PC-3 (cell line): Measurements from ENCODE around the gene GRAPL.
"Not testable (repeated sequence)": the region's sequence is repeated elsewhere in the genome, so short reads cannot be mapped to it uniquely, and the experiment has no call there.

Experiments
- CTCF ChIP-seq: fragments of 300-600 bp; sonication (generic); conservative IDR thresholded peaks from 2 replicates; pipeline ENCODE4 v1.5.1; 2017; ENCODE audit warnings: antibody characterized with exemption, low read depth, mild to moderate bottlenecking, low read length
- EZH2 ChIP-seq: fragments of 300-600 bp; sonication (generic); IDR thresholded peaks from one replicate; pipeline ENCODE4 v1.6.1; 2017; ENCODE audit warnings: antibody characterized with exemption, mild to moderate bottlenecking, low read length; ENCODE audit not compliant: unreplicated experiment
- EZH2phosphoT487 ChIP-seq: fragments of 300-600 bp; sonication (generic); IDR thresholded peaks from 2 replicates; pipeline ENCODE4 v1.6.1; 2018; ENCODE audit warnings: mild to moderate bottlenecking, antibody characterized with exemption, low read length, borderline replicate concordance

GRCh38 chr17:19150678-19151615 lies 23.6 kb downstream of the GRAPL start:
- TF ChIP-seq CTCF, EZH2, EZH2phosphoT487: not testable (repeated sequence)
